ENCODE data around the gene CADM1. TPM values are rescaled to one million over a fixed set of nuclear protein-coding genes. Genes with fewer than 3 reads are reported as not detected.

The CADM1 gene
- total RNA-seq, 1 donor from 2014 or later = 150 TPM

DNA sequence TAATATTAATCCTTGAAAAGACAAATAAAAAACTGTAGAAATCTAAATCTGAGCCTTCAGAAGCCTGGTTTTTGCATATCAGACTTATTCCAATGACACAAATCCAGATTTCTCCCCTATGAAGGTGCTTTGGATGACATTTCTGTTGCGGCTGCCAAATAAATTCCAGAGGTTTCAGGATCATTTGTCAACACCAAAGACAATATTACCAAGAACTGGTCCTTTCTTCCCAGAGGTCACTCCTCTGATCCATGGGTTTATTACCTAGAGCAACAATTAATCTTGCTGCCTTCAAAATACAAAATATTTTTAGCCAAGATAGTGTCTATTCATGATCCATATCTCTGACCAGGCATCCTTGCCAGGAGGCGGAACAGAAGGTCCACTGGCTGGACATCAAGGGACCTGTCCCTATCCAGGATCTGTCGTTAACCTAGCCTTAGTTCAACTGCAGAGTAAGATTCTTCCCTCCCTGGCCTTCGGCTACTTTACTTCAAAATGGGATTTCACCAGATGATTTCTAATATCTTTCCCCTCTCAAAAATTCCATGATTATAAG lies 4.9 kb downstream of the CADM1 start:
- H3K4me3 Mint-ChIP-seq = no peak overlapping the region
- H3K27ac Mint-ChIP-seq = no peak overlapping the region
- H3K36me3 Mint-ChIP-seq = peaks cover 3% of the 10 kb centered on the region
- no peaks in the 10 kb centered on the region for H3K27me3 Mint-ChIP-seq
- H3K9me3 Mint-ChIP-seq = no peaks in the 10 kb centered on the region
- no peak for DNase-seq (ENCODE audit: extremely low spot score, unreplicated experiment)
- TF ChIP-seq, protein P1, sequence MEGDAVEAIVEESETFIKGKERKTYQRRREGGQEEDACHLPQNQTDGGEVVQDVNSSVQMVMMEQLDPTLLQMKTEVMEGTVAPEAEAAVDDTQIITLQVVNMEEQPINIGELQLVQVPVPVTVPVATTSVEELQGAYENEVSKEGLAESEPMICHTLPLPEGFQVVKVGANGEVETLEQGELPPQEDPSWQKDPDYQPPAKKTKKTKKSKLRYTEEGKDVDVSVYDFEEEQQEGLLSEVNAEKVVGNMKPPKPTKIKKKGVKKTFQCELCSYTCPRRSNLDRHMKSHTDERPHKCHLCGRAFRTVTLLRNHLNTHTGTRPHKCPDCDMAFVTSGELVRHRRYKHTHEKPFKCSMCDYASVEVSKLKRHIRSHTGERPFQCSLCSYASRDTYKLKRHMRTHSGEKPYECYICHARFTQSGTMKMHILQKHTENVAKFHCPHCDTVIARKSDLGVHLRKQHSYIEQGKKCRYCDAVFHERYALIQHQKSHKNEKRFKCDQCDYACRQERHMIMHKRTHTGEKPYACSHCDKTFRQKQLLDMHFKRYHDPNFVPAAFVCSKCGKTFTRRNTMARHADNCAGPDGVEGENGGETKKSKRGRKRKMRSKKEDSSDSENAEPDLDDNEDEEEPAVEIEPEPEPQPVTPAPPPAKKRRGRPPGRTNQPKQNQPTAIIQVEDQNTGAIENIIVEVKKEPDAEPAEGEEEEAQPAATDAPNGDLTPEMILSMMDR (conservative IDR thresholded peaks at IDR 0.05) = no peak
- H3K4me1 Mint-ChIP-seq (ENCODE audit: unreplicated experiment) = no peaks in the 10 kb centered on the region

DNA sequence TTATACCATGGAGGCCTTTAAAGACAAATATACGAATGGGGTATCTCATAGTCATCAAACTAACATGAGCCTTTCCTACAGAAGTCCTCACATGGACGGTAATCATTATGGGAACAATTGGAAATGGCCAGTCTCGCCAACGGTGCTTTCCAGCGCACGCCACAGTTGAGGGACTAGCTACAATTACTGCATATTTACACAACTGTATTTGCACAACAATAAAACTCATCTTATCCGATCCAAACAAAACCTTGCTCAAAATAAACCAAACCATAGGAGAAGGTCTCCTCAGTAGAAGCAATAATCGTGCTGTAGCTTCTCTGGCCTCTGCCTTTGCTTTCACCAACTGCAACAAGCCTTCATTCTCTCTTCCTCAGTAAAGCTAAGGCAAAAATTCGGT lies 5.9 kb downstream of the CADM1 start:
- peaks cover 10% of the 10 kb centered on the region for H3K36me3 Mint-ChIP-seq
- H3K4me3 Mint-ChIP-seq = no peak overlapping the region
- H3K27ac Mint-ChIP-seq = no peak overlapping the region
- peaks cover 4% of the 10 kb centered on the region for H3K9me3 Mint-ChIP-seq
- H3K27me3 Mint-ChIP-seq = no peaks in the 10 kb centered on the region
- DNase-seq (ENCODE audit: extremely low spot score, unreplicated experiment) = no peak
- no peaks in the 10 kb centered on the region for H3K4me1 Mint-ChIP-seq (ENCODE audit: unreplicated experiment)
- TF ChIP-seq, protein P1 (conservative IDR thresholded peaks at IDR 0.05) = no peak

DNA sequence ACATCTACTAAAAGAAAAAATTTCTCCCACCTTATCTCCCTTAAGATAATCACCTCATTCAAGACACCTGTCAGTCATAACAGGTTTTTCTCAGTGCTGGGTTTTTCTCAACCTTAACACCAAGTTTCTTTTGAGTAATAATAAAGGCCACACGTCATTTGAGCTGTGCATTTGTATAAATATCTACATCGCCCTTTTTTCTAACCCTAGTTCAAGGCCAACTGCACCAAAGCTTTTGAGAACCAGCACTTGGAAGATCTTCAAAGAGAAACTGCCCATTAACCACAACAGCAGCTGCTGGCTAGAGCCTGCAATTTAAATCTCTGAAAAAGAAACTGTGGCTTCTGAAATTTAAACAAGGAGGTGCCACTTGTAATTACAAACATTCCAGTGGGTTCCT lies 6.9 kb downstream of the CADM1 start:
- Mint-ChIP-seq H3K9me3 (peaks cover 4% of the 10 kb centered on the region), H3K27ac (no peak overlapping the region), H3K27me3 (no peaks in the 10 kb centered on the region), H3K36me3 (peaks cover 13% of the 10 kb centered on the region), H3K4me1 (ENCODE audit: unreplicated experiment) (no peaks in the 10 kb centered on the region), H3K4me3 (no peak overlapping the region)
- DNase-seq (ENCODE audit: extremely low spot score, unreplicated experiment) = no peak
- TF ChIP-seq, protein P1 (conservative IDR thresholded peaks at IDR 0.05) = no peak

DNA sequence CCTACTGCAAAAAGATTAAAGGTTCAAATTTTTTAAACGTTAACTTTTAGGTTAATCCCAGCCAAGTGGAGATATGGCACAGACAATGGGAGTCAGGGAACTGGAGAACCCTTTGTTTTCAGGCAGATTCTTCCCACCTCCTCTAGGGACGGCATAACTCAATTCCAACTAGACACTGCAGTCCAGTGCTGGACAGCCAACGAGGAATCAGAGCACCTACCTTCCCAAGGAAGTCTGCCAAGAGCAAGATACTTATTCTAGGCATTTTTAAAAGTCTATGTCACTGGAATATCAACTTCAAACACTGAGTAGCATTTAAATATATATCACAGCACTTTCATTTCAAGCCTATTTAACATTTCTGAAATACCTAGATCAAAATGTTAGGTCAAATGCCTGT lies 7.3 kb downstream of the CADM1 start:
- no peak overlapping the region for H3K27ac Mint-ChIP-seq
- peaks cover 4% of the 10 kb centered on the region for H3K9me3 Mint-ChIP-seq
- no peak for DNase-seq (ENCODE audit: extremely low spot score, unreplicated experiment)

DNA sequence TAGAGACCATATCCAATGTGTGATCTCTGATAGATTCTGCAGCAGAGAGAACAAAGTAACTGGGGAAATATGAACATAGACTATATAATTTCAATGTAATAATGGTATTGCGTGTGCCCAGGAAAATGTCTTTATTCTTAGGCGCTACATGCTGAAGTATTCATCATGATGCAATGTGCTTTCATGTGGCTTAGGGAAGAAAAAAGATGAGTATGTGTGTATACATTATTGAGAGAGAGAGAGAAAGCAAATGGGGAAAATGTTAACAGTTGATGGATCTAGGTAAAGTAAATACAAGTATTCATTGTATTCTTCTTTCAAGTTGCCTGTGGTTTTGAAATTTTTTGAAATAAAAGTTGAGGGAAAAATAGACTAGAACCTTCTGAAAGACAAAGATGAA lies 10.3 kb downstream of the CADM1 start:
- no peaks in the 10 kb centered on the region for H3K27me3 Mint-ChIP-seq
- H3K9me3 Mint-ChIP-seq = peaks cover 4% of the 10 kb centered on the region
- no peak overlapping the region for H3K27ac Mint-ChIP-seq
- H3K4me1 Mint-ChIP-seq (ENCODE audit: unreplicated experiment) = peaks cover 2% of the 10 kb centered on the region
- TF ChIP-seq, protein P1 (conservative IDR thresholded peaks at IDR 0.05) = no peak
- H3K36me3 Mint-ChIP-seq = peaks cover 27% of the 10 kb centered on the region
- DNase-seq (ENCODE audit: extremely low spot score, unreplicated experiment) = no peak
- no peak overlapping the region for H3K4me3 Mint-ChIP-seq

More for the DNA sequence above, 7.3 kb downstream of the CADM1 start:
- Mint-ChIP-seq H3K27me3 (no peaks in the 10 kb centered on the region), H3K36me3 (peaks cover 13% of the 10 kb centered on the region), H3K4me1 (ENCODE audit: unreplicated experiment) (no peaks in the 10 kb centered on the region), H3K4me3 (no peak overlapping the region)
- TF ChIP-seq, protein P1 (conservative IDR thresholded peaks at IDR 0.05) = no peak

DNA sequence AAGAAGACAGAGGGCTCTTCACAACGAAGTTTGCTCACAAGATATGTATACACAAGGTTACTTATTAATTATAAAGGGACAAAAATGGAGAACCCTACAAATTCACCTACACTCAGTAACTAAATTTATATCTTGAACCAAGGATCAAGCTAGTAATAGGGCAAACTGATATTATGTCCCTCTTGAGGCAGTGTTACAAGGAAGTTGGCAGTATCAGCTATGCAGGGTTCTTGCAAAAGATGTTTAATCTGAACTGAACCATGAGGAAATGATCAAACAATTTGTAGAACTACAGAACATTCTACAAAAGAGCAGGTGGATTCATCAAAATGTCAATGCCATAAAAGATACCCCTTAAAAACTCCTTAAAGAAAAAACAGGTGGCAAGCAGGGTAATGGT lies 10.7 kb downstream of the CADM1 start:
- Mint-ChIP-seq H3K4me1 (ENCODE audit: unreplicated experiment) (peaks cover 6% of the 10 kb centered on the region), H3K9me3 (peaks cover 4% of the 10 kb centered on the region), H3K27ac (no peak overlapping the region), H3K36me3 (peaks cover 29% of the 10 kb centered on the region), H3K4me3 (no peak overlapping the region), H3K27me3 (no peaks in the 10 kb centered on the region)
- TF ChIP-seq, protein P1 (conservative IDR thresholded peaks at IDR 0.05) = no peak
- DNase-seq (ENCODE audit: extremely low spot score, unreplicated experiment) = no peak
